Measurements from ENCODE around the gene FAIM2.

Gene FAIM2

GRCh38 chr12:49819786-49820185 lies 83.9 kb downstream of the FAIM2 start:
- no peak for DNase-seq

GRCh38 chr12:49818241-49818895 lies 85.3 kb downstream of the FAIM2 start:
- DNase-seq, result no peak

Measured in NCI-H1092 treated with DMSO at 0.1 percent for 48 hours (cell line).